ENCODE results near the gene RAI1.

The RAI1 gene

GRCh38 chr17:17698371-17698770 is 17.1 kb downstream of the RAI1 start:
- DNase-seq (ENCODE audit: low read depth in 2 of 2, low spot score in 1 of 2) = no peak

GRCh38 chr17:17698869-17699351 is 17.7 kb downstream of the RAI1 start:
- no peak for DNase-seq (ENCODE audit: low read depth in 2 of 2, low spot score in 1 of 2)

- DNase-seq (ENCODE audit: low read depth in 2 of 2, low spot score in 1 of 2) = no peak
Measured at GRCh38 chr17:17699491-17699890, 18.2 kb downstream of the RAI1 start.

GRCh38 chr17:17700251-17700969 is 19.2 kb downstream of the RAI1 start:
- DNase-seq (ENCODE audit: low read depth in 2 of 2, low spot score in 1 of 2) = no peak

- DNase-seq (ENCODE audit: low read depth in 2 of 2, low spot score in 1 of 2) = no peak
Measured at GRCh38 chr17:17701112-17701511, 19.9 kb downstream of the RAI1 start.

GRCh38 chr17:17701658-17702057 is 20.4 kb downstream of the RAI1 start:
- no peak for DNase-seq (ENCODE audit: low read depth in 2 of 2, low spot score in 1 of 2)

- no peak for DNase-seq (ENCODE audit: low read depth in 2 of 2, low spot score in 1 of 2)
Measured at GRCh38 chr17:17702449-17703139, 21.3 kb downstream of the RAI1 start.

GRCh38 chr17:17703140-17703919 is 22.1 kb downstream of the RAI1 start:
- no peak for DNase-seq (ENCODE audit: low read depth in 2 of 2, low spot score in 1 of 2)

- no peak for DNase-seq (ENCODE audit: low read depth in 2 of 2, low spot score in 1 of 2)
Measured at GRCh38 chr17:17704931-17705330, 23.7 kb downstream of the RAI1 start.

- no peak for DNase-seq (ENCODE audit: low read depth in 2 of 2, low spot score in 1 of 2)
Measured at GRCh38 chr17:17706140-17707060, 25.1 kb downstream of the RAI1 start.

GRCh38 chr17:17708295-17708694 is 27.0 kb downstream of the RAI1 start:
- no peak for DNase-seq (ENCODE audit: low read depth in 2 of 2, low spot score in 1 of 2)

- no peak for DNase-seq (ENCODE audit: low read depth in 2 of 2, low spot score in 1 of 2)
Measured at GRCh38 chr17:17708816-17709215, 27.6 kb downstream of the RAI1 start.

GRCh38 chr17:17709815-17710321 is 28.6 kb downstream of the RAI1 start:
- no peak for DNase-seq (ENCODE audit: low read depth in 2 of 2, low spot score in 1 of 2)

GRCh38 chr17:17710355-17710727 is 29.1 kb downstream of the RAI1 start:
- no peak for DNase-seq (ENCODE audit: low read depth in 2 of 2, low spot score in 1 of 2)

GRCh38 chr17:17710728-17711541 is 29.7 kb downstream of the RAI1 start:
- DNase-seq (ENCODE audit: low read depth in 2 of 2, low spot score in 1 of 2) = no peak

GRCh38 chr17:17711641-17712162 is 30.4 kb downstream of the RAI1 start:
- no peak for DNase-seq (ENCODE audit: low read depth in 2 of 2, low spot score in 1 of 2)

- no peak for DNase-seq (ENCODE audit: low read depth in 2 of 2, low spot score in 1 of 2)
Measured at GRCh38 chr17:17712268-17712924, 31.1 kb downstream of the RAI1 start.

GRCh38 chr17:17713839-17714238 is 32.6 kb downstream of the RAI1 start:
- no peak for DNase-seq (ENCODE audit: low read depth in 2 of 2, low spot score in 1 of 2)

- no peak for DNase-seq (ENCODE audit: low read depth in 2 of 2, low spot score in 1 of 2)
Measured at GRCh38 chr17:17714261-17714866, 33.1 kb downstream of the RAI1 start.
